Endothelial cell of hepatic sinusoid (primary cell): ENCODE measurements around the gene C13orf42.

ENCODE experiments used
- in situ Hi-C: cut with HindIII; loops from 2 replicates; pipeline ENCODE4 v1.10.0; 2017; ENCODE audit warnings: low sequenced_read_pairs

Gene C13orf42

DNA sequence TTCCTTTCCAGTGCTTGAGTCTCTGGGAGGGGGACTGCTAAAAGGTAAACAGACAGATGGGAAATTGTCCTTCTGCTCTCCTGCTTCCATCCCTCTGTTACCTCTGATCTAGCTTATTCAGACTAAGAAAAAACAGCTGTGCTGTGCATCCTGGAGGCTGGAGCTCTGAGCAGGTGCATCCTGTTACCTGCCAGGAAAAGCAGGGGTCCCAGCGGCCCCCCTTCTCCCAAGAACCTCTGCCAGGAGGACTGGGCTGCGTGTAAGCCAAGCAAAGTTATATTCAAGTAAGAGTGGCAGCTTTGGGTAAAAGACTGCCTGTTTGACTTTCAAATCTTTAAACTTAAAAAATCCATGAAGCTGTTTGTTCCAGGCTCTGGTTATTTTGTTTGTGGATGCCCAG lies 75.1 kb downstream of the C13orf42 start:
- in situ Hi-C loops = no loop called here

DNA sequence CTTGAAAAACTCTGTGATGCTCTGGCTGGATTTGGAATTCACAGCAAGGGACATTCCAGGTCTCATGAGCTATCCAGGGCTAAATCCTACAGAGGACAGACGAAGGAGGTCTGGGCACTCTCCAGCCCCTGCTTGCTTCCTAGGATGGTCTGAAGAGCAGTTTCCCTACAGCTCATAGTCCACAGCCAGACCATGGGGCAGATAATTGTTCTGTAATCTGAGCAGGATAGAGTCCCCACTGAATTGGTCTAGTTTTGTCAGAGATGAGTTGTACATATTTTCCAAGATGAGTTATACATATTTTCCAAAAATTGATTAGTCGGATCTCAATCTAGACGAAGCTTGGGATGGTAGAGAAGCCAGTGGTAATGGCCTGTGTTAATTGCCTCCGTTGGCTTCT lies 75.6 kb downstream of the C13orf42 start:
- in situ Hi-C loops = no loop called here

DNA sequence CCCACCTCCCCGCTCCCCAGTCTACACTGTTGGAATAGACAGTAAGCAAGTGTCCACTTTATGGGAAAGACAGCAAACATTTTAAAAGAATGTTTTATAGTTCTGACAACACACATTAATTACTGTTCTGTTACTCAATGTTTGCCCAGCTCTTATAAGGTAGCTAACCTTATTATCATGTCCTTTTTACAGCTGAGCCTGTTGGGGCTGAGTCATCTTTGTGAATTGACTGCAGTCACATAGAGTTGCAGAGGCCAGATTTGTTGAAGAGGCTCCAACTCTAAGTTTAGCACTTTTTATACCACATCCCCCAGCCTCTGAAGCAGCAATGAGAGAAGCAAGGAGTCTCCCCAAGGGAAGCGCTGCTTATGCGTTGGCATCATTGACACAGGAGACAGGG lies 76.2 kb downstream of the C13orf42 start:
- in situ Hi-C loops = no loop called here

DNA sequence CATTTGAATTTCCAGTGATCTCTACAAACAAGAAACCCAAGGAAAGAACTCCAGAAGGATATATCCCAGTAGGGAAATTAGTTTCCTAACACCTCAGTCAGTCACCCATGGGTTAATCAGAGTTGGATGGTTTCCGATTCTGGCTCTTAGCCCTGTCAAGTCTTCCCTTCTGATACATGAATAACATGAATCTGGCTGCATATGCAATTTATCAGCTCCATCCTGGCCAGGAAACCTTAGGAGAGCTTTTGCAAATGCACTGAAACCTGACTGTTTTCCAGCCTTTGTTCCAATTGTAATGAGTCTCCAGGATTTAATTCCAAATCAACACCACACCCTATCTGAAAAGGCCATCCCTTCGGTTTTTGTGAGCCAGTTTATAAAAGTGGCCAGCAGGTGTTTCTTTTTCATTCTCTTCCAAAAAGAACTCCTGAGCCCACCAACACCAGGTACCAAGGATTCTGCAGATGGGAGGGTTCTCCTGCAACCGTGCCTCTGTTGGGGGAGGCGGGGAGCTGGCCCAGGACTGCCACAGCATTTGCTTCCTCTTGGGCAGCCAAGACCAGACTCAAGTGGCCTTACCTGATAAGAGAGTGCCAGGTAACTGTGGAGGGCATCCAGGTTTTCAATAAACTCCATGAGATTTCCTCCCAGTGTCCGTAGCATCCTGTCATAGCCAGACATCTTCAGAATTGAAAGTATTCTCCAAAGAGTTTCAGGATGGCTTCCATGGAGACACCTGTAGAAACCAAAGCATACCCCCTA lies 77.5 kb downstream of the C13orf42 start:
- in situ Hi-C loops = no loop called here

DNA sequence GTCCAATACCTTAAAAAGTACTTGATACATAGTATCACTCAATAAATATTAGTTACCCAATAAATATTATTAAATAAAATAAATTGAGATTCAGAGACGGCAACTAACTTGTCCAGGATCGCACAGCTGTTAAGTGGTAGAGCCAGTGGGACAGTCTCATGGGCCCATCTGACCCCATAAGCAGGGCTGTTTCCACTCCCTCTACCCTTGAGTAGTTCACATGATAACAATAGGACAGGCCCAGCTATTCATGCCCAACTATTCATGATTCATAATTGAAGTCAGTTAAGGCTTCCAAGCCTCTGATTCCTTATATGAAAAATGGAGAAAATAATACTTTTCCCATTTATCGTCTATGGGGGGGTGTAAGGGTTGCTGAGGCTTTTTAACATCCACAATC lies 78.2 kb downstream of the C13orf42 start:
- in situ Hi-C loops = no loop called here
